GM23338 (cell line): ENCODE results near the gene KIAA1614. TPM values are rescaled to one million over a fixed set of nuclear protein-coding genes. Genes with fewer than 3 reads are reported as not detected.
A peak's percentile ranks its signal among the peaks of the same experiment; 100 is the strongest.

ENCODE experiments used
- ATAC-seq: fragments of 200-7000 bp; cut with Tn5 transposase; 3 replicates; pipeline ENCODE4 v1.9.1; 2020
- DNase-seq: peaks from one replicate; pipeline ENCODE4 v3.0.0-alpha.2; 2015; ENCODE audit warnings: low spot score
- H2AFZ ChIP-seq: fragments of 200-600 bp; sonication (generic); 2 replicates; pipeline ENCODE4 v1.8.0; 2016; ENCODE audit warnings: antibody characterized with exemption, mild to moderate bottlenecking, moderate library complexity
- H3F3A ChIP-seq: fragments of 200-600 bp; sonication (generic); replicated peaks from 2 replicates; pipeline ENCODE4 v1.8.0; 2017; ENCODE audit warnings: antibody characterized with exemption, mixed run types, low read depth
- H3K27ac ChIP-seq: fragments of 200-600 bp; sonication (generic); 2 replicates; pipeline ENCODE4 v1.6.1; 2016; ENCODE audit warnings: low read depth
- H3K27me3 ChIP-seq: fragments of 200-600 bp; sonication (generic); 2 replicates; pipeline ENCODE4 v1.8.0; 2016; ENCODE audit warnings: mild to moderate bottlenecking, mixed run types, moderate library complexity; ENCODE audit not compliant: insufficient read depth
- H3K36me3 ChIP-seq: fragments of 200-600 bp; sonication (generic); 2 replicates; pipeline ENCODE4 v1.8.0; 2016; ENCODE audit warnings: mild to moderate bottlenecking; ENCODE audit not compliant: insufficient read depth
- H3K4me1 ChIP-seq: fragments of 200-600 bp; sonication (generic); 2 replicates; pipeline ENCODE4 v1.8.0; 2016; ENCODE audit warnings: mild to moderate bottlenecking, moderate library complexity; ENCODE audit not compliant: insufficient read depth
- H3K4me2 ChIP-seq: fragments of 200-600 bp; sonication (generic); 2 replicates; pipeline ENCODE4 v1.7.1; 2017; ENCODE audit warnings: mixed run types
- H3K4me3 ChIP-seq: fragments of 200-600 bp; sonication (generic); 2 replicates; pipeline ENCODE4 v1.6.1; 2016; ENCODE audit warnings: mixed run types
- H3K79me2 ChIP-seq: fragments of 200-600 bp; sonication (generic); replicated peaks from 2 replicates; pipeline ENCODE4 v1.8.0; 2017; ENCODE audit warnings: mild to moderate bottlenecking; ENCODE audit not compliant: insufficient read depth
- H3K9me2 ChIP-seq: fragments of 200-600 bp; sonication (generic); 2 replicates; pipeline ENCODE4 v1.8.0; 2017; ENCODE audit not compliant: insufficient read depth
- H4K20me1 ChIP-seq: fragments of 200-600 bp; sonication (generic); replicated peaks from 2 replicates; pipeline ENCODE4 v1.8.0; 2017; ENCODE audit warnings: mild to moderate bottlenecking; ENCODE audit not compliant: insufficient read depth
- H3K27ac Mint-ChIP-seq: 2 replicates; pipeline ENCODE4 v1.8.0; 2020; ENCODE audit warnings: inconsistent platforms, mild to moderate bottlenecking, moderate library complexity, mixed read lengths
- H3K27me3 Mint-ChIP-seq: 3 replicates; pipeline ENCODE4 v1.8.0; 2022; ENCODE audit warnings: low read depth, mild to moderate bottlenecking, moderate library complexity, mixed read lengths, inconsistent platforms; ENCODE audit not compliant: insufficient read depth, poor library complexity
- H3K36me3 Mint-ChIP-seq: 3 replicates; pipeline ENCODE4 v1.8.0; 2021; ENCODE audit warnings: low read depth, mild to moderate bottlenecking, inconsistent platforms, moderate library complexity, mixed read lengths
- H3K4me1 Mint-ChIP-seq: 3 replicates; pipeline ENCODE4 v1.8.0; 2020; ENCODE audit warnings: mild to moderate bottlenecking, inconsistent platforms, mixed read lengths
- H3K4me3 Mint-ChIP-seq: 3 replicates; pipeline ENCODE4 v1.8.0; 2021; ENCODE audit warnings: moderate library complexity, mild to moderate bottlenecking, inconsistent platforms, mixed read lengths
- H3K9me3 Mint-ChIP-seq: 3 replicates; pipeline ENCODE4 v1.8.0; 2020; ENCODE audit warnings: moderate library complexity, mild to moderate bottlenecking, inconsistent platforms, mixed read lengths
- CREB1 ChIP-seq: fragments of 250-450 bp; sonication (Bioruptor Pico); IDR thresholded peaks from 2 replicates; pipeline ENCODE4 v1.5.0; 2020; ENCODE audit warnings: low read depth, mild to moderate bottlenecking, moderate library complexity
- EZH2 ChIP-seq: fragments of 200-600 bp; sonication (generic); IDR thresholded peaks from one replicate; pipeline ENCODE4 v1.8.0; 2017; ENCODE audit warnings: antibody characterized with exemption, mild to moderate bottlenecking, low read depth; ENCODE audit not compliant: unreplicated experiment
- EZH2phosphoT487 ChIP-seq: fragments of 200-600 bp; sonication (generic); IDR thresholded peaks from one replicate; pipeline ENCODE4 v1.8.1; 2018; ENCODE audit warnings: antibody characterized with exemption; ENCODE audit not compliant: unreplicated experiment
- JUNB ChIP-seq: IDR thresholded peaks from one replicate; pipeline ENCODE4 v1.6.1; 2016; ENCODE audit warnings: antibody characterized with exemption; ENCODE audit not compliant: unreplicated experiment
- NANOG ChIP-seq: IDR thresholded peaks from 2 replicates; pipeline ENCODE4 v1.6.1; 2016; ENCODE audit warnings: antibody characterized with exemption, borderline replicate concordance
- POLR2AphosphoS5 ChIP-seq: IDR thresholded peaks from 2 replicates; pipeline ENCODE4 v1.6.1; 2016; ENCODE audit warnings: antibody characterized with exemption, low read depth
- STAT1 ChIP-seq: IDR thresholded peaks from one replicate; pipeline ENCODE4 v1.6.1; 2016; ENCODE audit warnings: antibody characterized with exemption; ENCODE audit not compliant: unreplicated experiment
- ZNF114 ChIP-seq: fragments of 250-450 bp; sonication (Bioruptor Pico); IDR thresholded peaks from 2 replicates; pipeline ENCODE4 v1.5.0; 2020; ENCODE audit warnings: mild to moderate bottlenecking, moderate library complexity
- ZNF331 ChIP-seq: fragments of 250-450 bp; sonication (Bioruptor Pico); IDR thresholded peaks from 2 replicates; pipeline ENCODE4 v1.5.0; 2020; ENCODE audit warnings: low read depth, mild to moderate bottlenecking, moderate library complexity
- polyA plus RNA-seq: library from polyadenylated mRNA; unstranded; fragments of >200 nt; fragmentation: Nextera tagmentation; extraction: Ambion mirVana; gene quantifications from 2 replicates; pipeline ENCODE4 v1.2.1, GENCODE V29; 2016
- total RNA-seq: library from RNA; depleted of rRNA; stranded (reverse); fragments of >200 nt; shearing (Covaris generic); gene quantifications from 2 replicates; pipeline ENCODE4 v1.2.3, GENCODE V29; 2014
- TF ChIP-seq, protein P1 (sequence below): fragments of 250-450 bp; sonication (Bioruptor Pico); IDR thresholded peaks from 2 replicates; pipeline ENCODE4 v1.5.0; 2020; ENCODE audit warnings: mild to moderate bottlenecking, moderate library complexity
- TF ChIP-seq, protein P2 (sequence below): IDR thresholded peaks from 2 replicates; pipeline ENCODE4 v1.6.1; 2016; ENCODE audit warnings: antibody characterized with exemption
- TF ChIP-seq, protein P3 (sequence below): IDR thresholded peaks from one replicate; pipeline ENCODE4 v1.6.1; 2018; ENCODE audit warnings: antibody characterized with exemption; ENCODE audit not compliant: unreplicated experiment
- TF ChIP-seq, protein P4 (sequence below), 2 experiments: fragments of 200-600 bp in 1 of 2; sonication (generic) in 1 of 2; conservative IDR thresholded peaks; 2 replicates each; pipeline versions ENCODE4 v1.5.1 to v1.6.1; 2016 to 2017; ENCODE audit warnings: antibody characterized with exemption in 2 of 2, low read depth in 2 of 2, mild to moderate bottlenecking in 2 of 2, moderate library complexity in 1 of 2

The KIAA1614 gene
- total and polyA plus RNA-seq, 2 experiments from 2014 or later = 1.1 to 1.8 TPM

DNA sequence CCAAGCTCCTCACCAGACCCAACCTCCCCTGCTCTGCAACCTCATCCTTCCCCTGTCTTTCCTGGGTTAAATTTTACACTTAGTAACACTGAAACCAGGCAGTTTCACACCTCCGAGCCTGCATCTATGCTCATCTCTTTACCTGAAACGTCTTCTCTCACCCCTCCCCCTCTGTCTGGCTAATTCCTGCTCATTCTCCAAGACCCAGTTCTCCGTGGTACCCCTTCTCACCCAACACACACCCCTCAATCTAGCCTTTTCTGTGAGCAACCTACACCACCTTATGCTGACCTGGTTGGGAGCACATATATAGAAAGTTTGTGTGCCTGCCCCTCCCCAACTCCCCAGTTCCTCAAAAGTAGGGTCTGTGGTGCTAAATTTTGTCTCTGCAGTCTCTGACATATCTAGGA lies 3.7 kb upstream of the KIAA1614 start:
- H3K27me3 ChIP-seq = peaks cover 23% of the 10 kb centered on the region
- Mint-ChIP-seq H3K36me3 (no peaks in the 10 kb centered on the region; the same call in 2 of the 3 replicates), H3K9me3 (no peaks in the 10 kb centered on the region; the same call in 2 of the 3 replicates), H3K27ac (no peak overlapping the region), H3K4me3 (no peak overlapping the region), H3K4me1 (peaks cover 27% of the 10 kb centered on the region; the same call in 2 of the 3 replicates), H3K27me3 (peaks cover 12% of the 10 kb centered on the region)
- 0 out of 2 replicates have a peak overlapping the region, but pooled peaks have one; percentile 6 for H3K4me2 ChIP-seq
- no peaks in the 10 kb centered on the region for H3K9me2 ChIP-seq
- peaks cover 6% of the 10 kb centered on the region; the same call in 1 of the 2 replicates for H3K4me1 ChIP-seq
- no peak overlapping the region for H3K4me3 ChIP-seq
- no peaks in the 10 kb centered on the region for H4K20me1 ChIP-seq
- no peaks in the 10 kb centered on the region for H3F3A ChIP-seq
- H3K79me2 ChIP-seq = no peaks in the 10 kb centered on the region
- TF ChIP-seq, protein P1, sequence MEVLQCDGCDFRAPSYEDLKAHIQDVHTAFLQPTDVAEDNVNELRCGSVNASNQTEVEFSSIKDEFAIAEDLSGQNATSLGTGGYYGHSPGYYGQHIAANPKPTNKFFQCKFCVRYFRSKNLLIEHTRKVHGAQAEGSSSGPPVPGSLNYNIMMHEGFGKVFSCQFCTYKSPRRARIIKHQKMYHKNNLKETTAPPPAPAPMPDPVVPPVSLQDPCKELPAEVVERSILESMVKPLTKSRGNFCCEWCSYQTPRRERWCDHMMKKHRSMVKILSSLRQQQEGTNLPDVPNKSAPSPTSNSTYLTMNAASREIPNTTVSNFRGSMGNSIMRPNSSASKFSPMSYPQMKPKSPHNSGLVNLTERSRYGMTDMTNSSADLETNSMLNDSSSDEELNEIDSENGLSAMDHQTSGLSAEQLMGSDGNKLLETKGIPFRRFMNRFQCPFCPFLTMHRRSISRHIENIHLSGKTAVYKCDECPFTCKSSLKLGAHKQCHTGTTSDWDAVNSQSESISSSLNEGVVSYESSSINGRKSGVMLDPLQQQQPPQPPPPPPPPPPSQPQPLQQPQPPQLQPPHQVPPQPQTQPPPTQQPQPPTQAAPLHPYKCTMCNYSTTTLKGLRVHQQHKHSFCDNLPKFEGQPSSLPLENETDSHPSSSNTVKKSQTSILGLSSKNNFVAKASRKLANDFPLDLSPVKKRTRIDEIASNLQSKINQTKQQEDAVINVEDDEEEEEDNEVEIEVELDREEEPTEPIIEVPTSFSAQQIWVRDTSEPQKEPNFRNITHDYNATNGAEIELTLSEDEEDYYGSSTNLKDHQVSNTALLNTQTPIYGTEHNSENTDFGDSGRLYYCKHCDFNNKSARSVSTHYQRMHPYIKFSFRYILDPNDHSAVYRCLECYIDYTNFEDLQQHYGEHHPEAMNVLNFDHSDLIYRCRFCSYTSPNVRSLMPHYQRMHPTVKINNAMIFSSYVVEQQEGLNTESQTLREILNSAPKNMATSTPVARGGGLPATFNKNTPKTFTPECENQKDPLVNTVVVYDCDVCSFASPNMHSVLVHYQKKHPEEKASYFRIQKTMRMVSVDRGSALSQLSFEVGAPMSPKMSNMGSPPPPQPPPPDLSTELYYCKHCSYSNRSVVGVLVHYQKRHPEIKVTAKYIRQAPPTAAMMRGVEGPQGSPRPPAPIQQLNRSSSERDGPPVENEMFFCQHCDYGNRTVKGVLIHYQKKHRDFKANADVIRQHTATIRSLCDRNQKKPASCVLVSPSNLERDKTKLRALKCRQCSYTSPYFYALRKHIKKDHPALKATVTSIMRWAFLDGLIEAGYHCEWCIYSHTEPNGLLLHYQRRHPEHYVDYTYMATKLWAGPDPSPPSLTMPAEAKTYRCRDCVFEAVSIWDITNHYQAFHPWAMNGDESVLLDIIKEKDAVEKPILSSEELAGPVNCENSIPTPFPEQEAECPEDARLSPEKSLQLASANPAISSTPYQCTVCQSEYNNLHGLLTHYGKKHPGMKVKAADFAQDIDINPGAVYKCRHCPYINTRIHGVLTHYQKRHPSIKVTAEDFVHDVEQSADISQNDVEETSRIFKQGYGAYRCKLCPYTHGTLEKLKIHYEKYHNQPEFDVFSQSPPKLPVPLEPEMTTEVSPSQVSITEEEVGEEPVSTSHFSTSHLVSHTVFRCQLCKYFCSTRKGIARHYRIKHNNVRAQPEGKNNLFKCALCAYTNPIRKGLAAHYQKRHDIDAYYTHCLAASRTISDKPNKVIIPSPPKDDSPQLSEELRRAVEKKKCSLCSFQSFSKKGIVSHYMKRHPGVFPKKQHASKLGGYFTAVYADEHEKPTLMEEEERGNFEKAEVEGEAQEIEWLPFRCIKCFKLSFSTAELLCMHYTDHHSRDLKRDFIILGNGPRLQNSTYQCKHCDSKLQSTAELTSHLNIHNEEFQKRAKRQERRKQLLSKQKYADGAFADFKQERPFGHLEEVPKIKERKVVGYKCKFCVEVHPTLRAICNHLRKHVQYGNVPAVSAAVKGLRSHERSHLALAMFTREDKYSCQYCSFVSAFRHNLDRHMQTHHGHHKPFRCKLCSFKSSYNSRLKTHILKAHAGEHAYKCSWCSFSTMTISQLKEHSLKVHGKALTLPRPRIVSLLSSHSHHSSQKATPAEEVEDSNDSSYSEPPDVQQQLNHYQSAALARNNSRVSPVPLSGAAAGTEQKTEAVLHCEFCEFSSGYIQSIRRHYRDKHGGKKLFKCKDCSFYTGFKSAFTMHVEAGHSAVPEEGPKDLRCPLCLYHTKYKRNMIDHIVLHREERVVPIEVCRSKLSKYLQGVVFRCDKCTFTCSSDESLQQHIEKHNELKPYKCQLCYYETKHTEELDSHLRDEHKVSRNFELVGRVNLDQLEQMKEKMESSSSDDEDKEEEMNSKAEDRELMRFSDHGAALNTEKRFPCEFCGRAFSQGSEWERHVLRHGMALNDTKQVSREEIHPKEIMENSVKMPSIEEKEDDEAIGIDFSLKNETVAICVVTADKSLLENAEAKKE = no peak
- TF ChIP-seq, protein P2, sequence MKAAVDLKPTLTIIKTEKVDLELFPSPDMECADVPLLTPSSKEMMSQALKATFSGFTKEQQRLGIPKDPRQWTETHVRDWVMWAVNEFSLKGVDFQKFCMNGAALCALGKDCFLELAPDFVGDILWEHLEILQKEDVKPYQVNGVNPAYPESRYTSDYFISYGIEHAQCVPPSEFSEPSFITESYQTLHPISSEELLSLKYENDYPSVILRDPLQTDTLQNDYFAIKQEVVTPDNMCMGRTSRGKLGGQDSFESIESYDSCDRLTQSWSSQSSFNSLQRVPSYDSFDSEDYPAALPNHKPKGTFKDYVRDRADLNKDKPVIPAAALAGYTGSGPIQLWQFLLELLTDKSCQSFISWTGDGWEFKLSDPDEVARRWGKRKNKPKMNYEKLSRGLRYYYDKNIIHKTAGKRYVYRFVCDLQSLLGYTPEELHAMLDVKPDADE = no peak
- TF ChIP-seq JUNB (no peak), STAT1 (no peak), CREB1 (no peak), ZNF331 (CRISPR knock-in tag) (no peak), EZH2phosphoT487 (no peak), POLR2AphosphoS5 (no peak), NANOG (no peak), EZH2 (no peak), ZNF114 (CRISPR knock-in tag) (no peak)
- TF ChIP-seq, protein P3, sequence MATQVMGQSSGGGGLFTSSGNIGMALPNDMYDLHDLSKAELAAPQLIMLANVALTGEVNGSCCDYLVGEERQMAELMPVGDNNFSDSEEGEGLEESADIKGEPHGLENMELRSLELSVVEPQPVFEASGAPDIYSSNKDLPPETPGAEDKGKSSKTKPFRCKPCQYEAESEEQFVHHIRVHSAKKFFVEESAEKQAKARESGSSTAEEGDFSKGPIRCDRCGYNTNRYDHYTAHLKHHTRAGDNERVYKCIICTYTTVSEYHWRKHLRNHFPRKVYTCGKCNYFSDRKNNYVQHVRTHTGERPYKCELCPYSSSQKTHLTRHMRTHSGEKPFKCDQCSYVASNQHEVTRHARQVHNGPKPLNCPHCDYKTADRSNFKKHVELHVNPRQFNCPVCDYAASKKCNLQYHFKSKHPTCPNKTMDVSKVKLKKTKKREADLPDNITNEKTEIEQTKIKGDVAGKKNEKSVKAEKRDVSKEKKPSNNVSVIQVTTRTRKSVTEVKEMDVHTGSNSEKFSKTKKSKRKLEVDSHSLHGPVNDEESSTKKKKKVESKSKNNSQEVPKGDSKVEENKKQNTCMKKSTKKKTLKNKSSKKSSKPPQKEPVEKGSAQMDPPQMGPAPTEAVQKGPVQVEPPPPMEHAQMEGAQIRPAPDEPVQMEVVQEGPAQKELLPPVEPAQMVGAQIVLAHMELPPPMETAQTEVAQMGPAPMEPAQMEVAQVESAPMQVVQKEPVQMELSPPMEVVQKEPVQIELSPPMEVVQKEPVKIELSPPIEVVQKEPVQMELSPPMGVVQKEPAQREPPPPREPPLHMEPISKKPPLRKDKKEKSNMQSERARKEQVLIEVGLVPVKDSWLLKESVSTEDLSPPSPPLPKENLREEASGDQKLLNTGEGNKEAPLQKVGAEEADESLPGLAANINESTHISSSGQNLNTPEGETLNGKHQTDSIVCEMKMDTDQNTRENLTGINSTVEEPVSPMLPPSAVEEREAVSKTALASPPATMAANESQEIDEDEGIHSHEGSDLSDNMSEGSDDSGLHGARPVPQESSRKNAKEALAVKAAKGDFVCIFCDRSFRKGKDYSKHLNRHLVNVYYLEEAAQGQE = no peak
- TF ChIP-seq, protein P4, sequence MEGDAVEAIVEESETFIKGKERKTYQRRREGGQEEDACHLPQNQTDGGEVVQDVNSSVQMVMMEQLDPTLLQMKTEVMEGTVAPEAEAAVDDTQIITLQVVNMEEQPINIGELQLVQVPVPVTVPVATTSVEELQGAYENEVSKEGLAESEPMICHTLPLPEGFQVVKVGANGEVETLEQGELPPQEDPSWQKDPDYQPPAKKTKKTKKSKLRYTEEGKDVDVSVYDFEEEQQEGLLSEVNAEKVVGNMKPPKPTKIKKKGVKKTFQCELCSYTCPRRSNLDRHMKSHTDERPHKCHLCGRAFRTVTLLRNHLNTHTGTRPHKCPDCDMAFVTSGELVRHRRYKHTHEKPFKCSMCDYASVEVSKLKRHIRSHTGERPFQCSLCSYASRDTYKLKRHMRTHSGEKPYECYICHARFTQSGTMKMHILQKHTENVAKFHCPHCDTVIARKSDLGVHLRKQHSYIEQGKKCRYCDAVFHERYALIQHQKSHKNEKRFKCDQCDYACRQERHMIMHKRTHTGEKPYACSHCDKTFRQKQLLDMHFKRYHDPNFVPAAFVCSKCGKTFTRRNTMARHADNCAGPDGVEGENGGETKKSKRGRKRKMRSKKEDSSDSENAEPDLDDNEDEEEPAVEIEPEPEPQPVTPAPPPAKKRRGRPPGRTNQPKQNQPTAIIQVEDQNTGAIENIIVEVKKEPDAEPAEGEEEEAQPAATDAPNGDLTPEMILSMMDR (conservative IDR thresholded peaks at IDR 0.05; ENCODE audit: low read depth in 2 of 2) = no peak
- no peaks in the 10 kb centered on the region for H3K36me3 ChIP-seq
- ATAC-seq (no peak), DNase-seq (no peak)
- no peak overlapping the region for H2AFZ ChIP-seq
- no peak overlapping the region for H3K27ac ChIP-seq
